HG03095 (cell line): ENCODE data around the gene MCAM.

Source experiments
- ATAC-seq: cut with Tn5 transposase; IDR thresholded peaks from one replicate; pipeline ENCODE4 v1.9.1; 2021; ENCODE audit warnings: moderate library complexity; ENCODE audit not compliant: unreplicated experiment

Gene MCAM

DNA sequence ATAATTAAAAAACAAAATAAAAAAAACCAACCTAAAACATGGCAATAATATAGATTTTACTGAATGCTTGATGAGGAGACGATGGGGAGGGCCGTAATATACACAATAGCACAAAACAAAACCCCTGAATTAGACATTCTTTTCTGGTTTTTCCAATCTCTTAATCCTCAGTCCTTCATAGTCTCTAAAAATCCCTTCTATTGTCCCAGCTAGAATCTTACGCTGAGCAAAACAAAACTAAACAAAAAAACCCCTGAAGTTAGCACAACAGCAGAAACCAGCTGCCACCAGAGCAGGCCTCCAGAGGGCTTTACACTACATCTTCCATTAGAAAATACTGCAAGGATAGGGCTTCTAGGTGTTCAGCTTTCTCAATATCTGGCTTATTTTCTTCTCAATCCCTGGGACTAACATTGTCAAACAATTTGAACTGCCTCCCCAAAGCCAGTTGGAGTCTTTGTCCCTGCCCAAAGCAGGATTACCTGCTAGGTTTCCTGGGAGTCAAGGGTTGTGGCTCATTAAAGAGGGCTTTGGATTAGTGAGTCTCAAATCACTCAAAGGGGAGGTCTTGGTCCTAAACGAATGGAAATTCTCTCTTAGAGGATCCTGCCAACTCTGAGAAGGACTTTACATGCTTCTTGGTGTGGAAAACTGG is 15.3 kb upstream of the MCAM start:
- no peak for ATAC-seq

- no peak for ATAC-seq
These were observed 13.3 kb upstream of the MCAM start for GRCh38 chr11:119330237-119330636.

- ATAC-seq, result no peak
These were observed 12.4 kb upstream of the MCAM start for GRCh38 chr11:119329320-119329719.

DNA sequence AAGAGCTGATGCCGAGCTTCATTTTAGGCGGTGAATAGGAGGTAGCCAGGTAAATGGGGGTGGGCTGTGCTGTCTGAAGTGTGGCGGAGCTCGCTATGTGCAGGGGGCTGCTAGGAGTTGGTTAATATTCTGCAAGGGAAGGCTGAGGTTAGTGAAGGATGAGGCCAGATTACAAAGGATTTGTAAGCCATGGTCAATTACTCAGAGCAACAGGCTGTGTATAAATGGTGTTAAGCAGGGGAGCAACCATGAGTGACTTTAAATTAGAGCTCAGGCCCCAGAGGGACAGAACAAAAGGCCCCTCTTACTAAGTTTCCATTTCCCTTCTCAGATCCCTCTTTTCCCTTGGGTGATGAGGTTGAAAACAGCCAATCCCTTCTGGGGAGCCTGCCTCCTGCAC is 7.3 kb upstream of the MCAM start:
- ATAC-seq, result no peak

- ATAC-seq, result no peak
These were observed 6.7 kb upstream of the MCAM start for GRCh38 chr11:119323532-119324033.

DNA sequence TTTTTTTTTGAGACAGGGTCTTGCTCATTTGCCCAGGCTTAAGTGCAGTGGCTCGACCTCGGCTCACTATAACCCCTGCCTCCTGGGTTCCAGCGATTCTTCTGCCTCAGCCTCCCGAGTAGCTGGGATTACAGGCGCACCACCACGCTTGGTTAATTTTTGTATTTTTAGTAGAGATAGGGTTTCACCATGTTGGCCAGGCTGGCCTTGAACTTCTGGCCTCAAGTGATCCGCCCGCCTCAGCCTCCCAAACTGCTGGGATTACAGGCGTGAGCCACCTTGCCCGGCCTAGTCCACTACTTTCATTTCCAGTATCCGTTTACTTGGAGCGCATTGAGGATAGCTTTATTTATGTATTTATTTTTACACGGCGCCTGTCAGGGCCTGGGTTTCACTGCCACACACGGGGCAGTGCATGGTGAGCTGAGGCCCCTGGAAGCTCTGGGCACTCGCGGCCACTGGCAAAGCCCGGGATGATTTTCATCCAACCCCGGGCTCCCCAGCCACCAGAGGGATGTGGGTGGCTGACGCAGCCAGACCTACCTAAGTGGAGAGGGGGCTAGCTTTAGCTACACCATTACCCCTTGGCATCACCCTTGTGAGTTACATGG is 6.1 kb upstream of the MCAM start:
- ATAC-seq, result no peak

- ATAC-seq, result no peak
These were observed 5.4 kb upstream of the MCAM start for GRCh38 chr11:119322360-119322739.

GRCh38 chr11:119320776-119321524 is 4.0 kb upstream of the MCAM start:
- no peak for ATAC-seq

GRCh38 chr11:119320240-119320775 is 3.4 kb upstream of the MCAM start:
- ATAC-seq, result no peak

DNA sequence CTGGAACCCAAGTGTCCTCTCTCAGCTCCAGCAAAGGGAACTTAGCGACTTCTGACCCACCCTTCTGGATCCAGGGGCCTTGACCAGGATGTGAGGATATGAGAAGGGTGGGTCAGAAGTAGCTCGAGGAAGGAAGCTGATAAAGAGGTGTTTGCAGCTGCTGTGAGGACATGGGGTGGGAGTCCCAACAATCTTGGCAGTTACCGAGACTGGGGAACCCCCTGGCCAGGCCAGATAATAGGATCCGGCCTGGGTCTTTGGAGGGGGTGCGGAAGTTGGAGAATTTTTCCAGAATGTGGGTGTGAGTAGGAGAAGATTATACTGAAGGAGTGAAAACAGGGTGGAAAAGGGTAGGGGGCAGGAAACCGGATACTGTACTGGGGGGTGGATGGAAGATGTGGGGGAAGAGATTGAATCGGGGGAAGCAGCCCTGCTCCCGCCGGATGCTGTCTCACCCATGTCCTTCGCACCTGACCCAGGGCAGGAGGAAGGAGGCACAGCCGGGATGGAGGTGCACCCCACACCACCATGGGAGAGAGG is 2.8 kb upstream of the MCAM start:
- no peak for ATAC-seq

DNA sequence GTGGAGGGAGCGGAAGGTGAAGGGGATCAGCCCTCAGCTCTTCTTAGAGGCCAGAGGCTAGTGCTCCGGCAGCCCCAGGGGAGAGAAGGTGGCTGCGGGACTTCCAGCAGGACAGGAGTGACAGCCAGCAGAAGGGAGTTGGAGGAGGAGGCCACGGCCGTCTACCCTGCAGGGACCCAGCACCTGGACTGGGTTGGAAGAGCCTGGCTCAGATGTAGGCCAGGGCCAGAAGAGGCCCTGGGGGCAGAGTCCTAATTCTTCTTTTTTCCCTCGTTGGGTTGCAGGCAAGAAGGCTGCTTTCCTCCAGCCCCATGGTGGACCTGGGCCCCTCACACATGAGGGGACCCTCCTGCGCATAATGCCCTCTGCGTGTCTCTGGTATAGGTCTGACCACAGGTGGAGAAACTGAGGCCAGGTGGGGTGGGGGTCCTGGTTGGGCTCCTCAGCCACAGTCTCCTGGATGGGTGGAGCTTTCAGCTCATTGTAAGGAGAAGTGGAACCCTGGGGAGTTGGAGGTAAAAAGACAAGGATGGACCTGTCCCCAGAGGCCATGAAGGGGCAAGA is 2.3 kb upstream of the MCAM start:
- ATAC-seq, result no peak

- peak; percentile 32 for ATAC-seq
These were observed 1.6 kb upstream of the MCAM start for GRCh38 chr11:119318240-119319135.

- no peak for ATAC-seq
These were observed 786 bp upstream of the MCAM start for GRCh38 chr11:119317592-119318239.

DNA sequence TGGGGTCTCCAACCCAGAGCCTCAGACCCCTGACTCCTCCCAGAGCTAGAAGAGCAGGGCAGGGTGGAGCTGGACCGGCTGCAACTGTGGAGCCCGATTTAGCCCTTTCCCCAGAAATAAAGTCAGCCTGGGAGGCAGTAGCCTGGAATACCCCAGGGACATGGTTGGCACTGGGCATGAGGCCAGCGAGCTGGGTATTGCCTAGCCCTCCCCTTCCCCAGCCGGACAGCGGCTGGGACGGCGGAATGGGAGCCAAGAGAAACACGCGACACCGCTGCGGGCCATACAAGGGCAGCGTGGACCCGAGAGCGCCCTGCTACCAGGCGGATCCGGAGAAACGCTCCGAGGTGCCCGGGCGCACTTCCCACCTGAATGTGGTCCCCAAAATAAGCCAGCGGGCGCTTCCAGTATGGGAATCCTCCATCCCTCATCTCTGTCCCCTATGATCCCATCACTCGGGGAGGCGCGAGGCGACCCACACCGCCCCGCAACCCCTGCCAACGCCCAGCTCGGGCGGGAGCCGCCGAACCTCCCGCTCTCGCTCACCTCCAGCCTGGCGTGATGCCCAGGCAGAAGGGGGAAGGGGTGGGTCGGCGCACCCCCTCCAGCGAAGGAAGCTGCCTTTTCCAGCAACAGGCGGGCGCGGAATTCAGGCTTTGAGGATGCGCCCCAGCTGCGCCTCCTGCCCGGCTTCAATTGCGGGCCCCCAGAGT is 758 bp downstream of the MCAM start:
- ATAC-seq, result no peak

DNA sequence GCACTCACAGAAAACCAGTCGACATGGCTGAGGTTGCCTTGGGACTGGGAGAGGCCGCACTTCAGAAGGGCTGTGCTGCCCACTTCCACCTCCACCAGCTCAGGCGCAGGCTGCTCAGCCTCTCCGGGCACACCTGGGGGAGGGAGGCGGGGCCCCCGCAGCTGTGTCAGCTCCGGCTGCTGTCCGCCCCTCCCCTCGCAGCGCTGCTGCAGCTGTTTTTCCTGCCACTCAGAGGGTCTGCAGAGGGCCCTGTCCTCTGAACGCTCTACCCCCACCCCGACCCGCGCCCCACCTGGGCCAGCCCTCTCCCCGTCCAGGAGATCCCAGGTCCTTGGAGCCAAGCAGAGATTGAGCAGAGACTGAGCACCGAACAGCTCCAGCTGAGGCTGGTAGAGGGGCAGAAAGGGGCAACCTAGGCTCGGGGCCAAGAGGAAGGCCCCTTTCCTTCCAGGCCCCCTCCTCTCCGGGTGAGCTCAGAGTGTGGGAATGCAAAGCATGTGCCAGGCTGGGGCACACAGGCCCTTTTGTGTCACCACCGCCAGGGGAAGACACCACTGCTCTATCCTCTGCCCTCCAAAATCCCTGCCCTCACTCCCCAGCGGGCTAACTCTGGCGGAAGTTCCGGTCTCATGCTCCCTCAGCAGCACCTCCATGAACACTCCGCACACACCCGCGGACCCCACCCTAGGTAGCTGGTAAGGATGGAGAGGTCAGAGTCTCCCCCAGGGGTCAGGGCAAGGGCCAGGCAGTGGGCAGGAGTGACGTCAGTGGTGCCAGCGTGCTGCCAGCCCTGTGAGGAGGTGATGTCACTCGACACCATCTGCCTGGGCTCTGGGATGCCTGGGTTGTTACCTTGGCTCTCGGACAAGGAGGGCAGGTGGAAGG is 1.6 kb downstream of the MCAM start:
- ATAC-seq, result no peak

DNA sequence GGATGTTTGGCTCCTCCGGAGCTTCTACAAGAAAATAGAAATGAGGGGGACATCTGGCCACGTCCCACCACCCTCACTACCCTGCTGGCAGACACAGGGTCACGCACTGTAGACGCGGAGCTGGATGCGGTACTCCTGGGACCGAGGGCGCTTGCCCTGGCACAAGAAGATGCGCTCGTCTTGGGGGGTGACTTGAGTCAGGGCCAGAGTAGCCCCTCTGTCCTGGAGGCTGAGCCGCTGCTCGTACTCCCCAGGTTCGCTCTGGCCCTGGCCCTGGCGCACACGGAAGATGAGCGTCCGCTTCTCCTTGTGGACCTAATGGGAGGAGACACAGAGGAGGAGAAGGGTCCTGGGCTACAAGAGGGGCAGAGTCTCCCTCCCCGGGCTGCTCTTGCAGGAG is 2.2 kb downstream of the MCAM start:
- ATAC-seq, result no peak

GRCh38 chr11:119310682-119311052 is 6.3 kb downstream of the MCAM start:
- no peak for ATAC-seq
